B cell (primary cell): Measurements from ENCODE around the gene TBK1.

Experiments used
- CTCF ChIP-seq: fragments of 200-600 bp; IDR thresholded peaks from one replicate; pipeline ENCODE4 v1.8.0; 2022; ENCODE audit warnings: antibody characterized with exemption, mild to moderate bottlenecking
- EZH2 ChIP-seq: IDR thresholded peaks from 2 replicates; pipeline ENCODE4 v1.6.1; 2012; ENCODE audit warnings: borderline replicate concordance, low read depth, mild to moderate bottlenecking, moderate library complexity, low read length; ENCODE audit not compliant: insufficient read depth, poor library complexity, severe bottlenecking

- TF ChIP-seq CTCF (no peak), EZH2 (no peak)
Measured at GRCh38 chr12:64446295-64446694, 5.6 kb upstream of the TBK1 start.
